Muscle of leg (tissue), 11 donors: ENCODE data around the gene TEX51. TPM values are rescaled to one million over a fixed set of nuclear protein-coding genes. Genes with fewer than 3 reads are reported as not detected.

Experiments
- DNase-seq: peaks from one replicate; pipeline ENCODE4 v3.0.0; 2013
- H3K27ac ChIP-seq: one replicate; pipeline ENCODE4 v1.5.1; 2013; ENCODE audit warnings: mild to moderate bottlenecking, low read length, control low read depth
- H3K27me3 ChIP-seq: one replicate; pipeline ENCODE4 v1.6.1; 2013; ENCODE audit warnings: low read length; ENCODE audit not compliant: control insufficient read depth, insufficient read depth
- H3K36me3 ChIP-seq: one replicate; pipeline ENCODE4 v1.6.1; 2013; ENCODE audit warnings: low read length; ENCODE audit not compliant: control insufficient read depth, insufficient read depth
- H3K4me1 ChIP-seq: one replicate; pipeline ENCODE4 v1.6.1; 2013; ENCODE audit warnings: low read length; ENCODE audit not compliant: control insufficient read depth, insufficient read depth
- H3K4me3 ChIP-seq: one replicate; pipeline ENCODE4 v1.5.1; 2013; ENCODE audit warnings: low read length, control low read depth
- H3K9me3 ChIP-seq: replicated peaks from 2 replicates; pipeline ENCODE4 v1.6.1; 2013; ENCODE audit warnings: low read depth, low read length; ENCODE audit not compliant: control insufficient read depth
- WGBS: methylation state at CpG from one replicate; pipeline ENCODE4 v1.1.5; 2013; ENCODE audit warnings: missing lambda C conversion rate; ENCODE audit not compliant: insufficient coverage; 5-methylcytosine and 5-hydroxymethylcytosine counted together
- polyA plus RNA-seq, 8 donors: library from polyadenylated mRNA; unstranded; fragments of 120-200 nt; gene quantifications; one replicate each; pipeline versions ENCODE4 v1.2.1 to v1.2.3, GENCODE V29; 2013; ENCODE audit warnings: inconsistent platforms in 1 of 8, low replicate concordance in 1 of 8; ENCODE audit not compliant: insufficient read length in 8 of 8, insufficient read depth in 1 of 8
- total RNA-seq: library from RNA; stranded (reverse); fragments of 120-200 nt; gene quantifications from one replicate; pipeline ENCODE4 v1.2.4, GENCODE V29; 2013

TEX51 gene
- total and polyA plus RNA-seq, 9 donors: not detected

- Histone ChIP-seq H3K36me3 (no peaks in the 10 kb centered on the region), H3K27ac (no peak overlapping the region), H3K27me3 (no peaks in the 10 kb centered on the region), H3K4me1 (no peaks in the 10 kb centered on the region), H3K9me3 (peaks cover 3% of the 10 kb centered on the region), H3K4me3 (no peak overlapping the region)
- WGBS: no CpG with 5 or more reads among the region's 4 CpGs
- DNase-seq: no peak
Measured at GRCh38 chr2:126932529-126932928, 33.8 kb downstream of the TEX51 start.

- Histone ChIP-seq H3K9me3 (peaks cover 3% of the 10 kb centered on the region), H3K4me3 (no peak overlapping the region), H3K27me3 (no peaks in the 10 kb centered on the region), H3K4me1 (no peaks in the 10 kb centered on the region), H3K36me3 (no peaks in the 10 kb centered on the region), H3K27ac (no peak overlapping the region)
- no peak for DNase-seq
- WGBS: 41% methylated on average over 5 of the region's 14 CpGs
Measured at GRCh38 chr2:126932966-126933710, 34.4 kb downstream of the TEX51 start.

DNA sequence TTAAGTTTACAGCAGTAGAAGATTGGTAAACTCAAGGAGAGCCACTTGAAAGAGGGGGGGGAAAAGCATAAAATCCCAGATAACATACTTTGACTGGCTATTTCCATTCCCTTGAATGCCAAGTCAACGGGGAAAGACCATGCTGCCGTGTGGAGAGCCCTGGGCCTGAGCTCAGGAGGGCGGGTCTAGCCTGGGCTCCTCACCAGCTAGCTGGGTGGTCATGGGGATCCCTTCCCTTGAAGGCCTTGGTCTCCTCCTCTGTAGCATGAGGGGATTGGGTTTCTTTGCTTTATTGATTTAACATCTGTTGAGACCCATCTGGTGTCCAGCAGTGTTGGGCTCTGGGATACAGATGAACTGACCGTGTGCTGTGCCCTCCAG, 35.0 kb downstream of the TEX51 start:
- no peaks in the 10 kb centered on the region for H3K4me1 ChIP-seq
- no peaks in the 10 kb centered on the region for H3K36me3 ChIP-seq
- H3K9me3 ChIP-seq: peaks cover 3% of the 10 kb centered on the region
- no peak for DNase-seq
- 58% methylated on average over 2 of the region's 4 CpGs for WGBS
- no peak overlapping the region for H3K27ac ChIP-seq
- H3K4me3 ChIP-seq: no peak overlapping the region
- no peaks in the 10 kb centered on the region for H3K27me3 ChIP-seq

GRCh38 chr2:126934809-126935208, 36.1 kb downstream of the TEX51 start:
- Histone ChIP-seq H3K27me3 (no peaks in the 10 kb centered on the region), H3K36me3 (no peaks in the 10 kb centered on the region), H3K27ac (no peak overlapping the region), H3K4me1 (no peaks in the 10 kb centered on the region), H3K9me3 (peaks cover 3% of the 10 kb centered on the region), H3K4me3 (no peak overlapping the region)
- no peak for DNase-seq
- WGBS: 84% methylated on average over 4 of the region's 6 CpGs

- WGBS: no CpG with 5 or more reads among the region's 5 CpGs
- H3K4me3 ChIP-seq: no peak overlapping the region
- H3K4me1 ChIP-seq: no peaks in the 10 kb centered on the region
- no peaks in the 10 kb centered on the region for H3K36me3 ChIP-seq
- no peaks in the 10 kb centered on the region for H3K9me3 ChIP-seq
- no peak for DNase-seq
- peaks cover 5% of the 10 kb centered on the region for H3K27me3 ChIP-seq
- no peak overlapping the region for H3K27ac ChIP-seq
Measured at GRCh38 chr2:126935774-126936173, 37.1 kb downstream of the TEX51 start.

- 81% methylated on average over 4 of the region's 4 CpGs for WGBS
- DNase-seq: peak; percentile 27
Measured at GRCh38 chr2:126936219-126936723, 37.6 kb downstream of the TEX51 start.

GRCh38 chr2:126940331-126940730, 41.6 kb downstream of the TEX51 start:
- 85% methylated on average over 3 of the region's 4 CpGs for WGBS
- no peak for DNase-seq
- Histone ChIP-seq H3K9me3 (peaks cover 3% of the 10 kb centered on the region), H3K27ac (no peak overlapping the region), H3K36me3 (no peaks in the 10 kb centered on the region), H3K4me1 (peaks cover 4% of the 10 kb centered on the region), H3K27me3 (peaks cover 5% of the 10 kb centered on the region), H3K4me3 (no peak overlapping the region)

More at GRCh38 chr2:126936219-126936723, 37.6 kb downstream of the TEX51 start:
- Histone ChIP-seq H3K36me3 (no peaks in the 10 kb centered on the region), H3K4me1 (no peaks in the 10 kb centered on the region), H3K4me3 (no peak overlapping the region), H3K27me3 (peaks cover 5% of the 10 kb centered on the region), H3K27ac (no peak overlapping the region), H3K9me3 (no peaks in the 10 kb centered on the region)

GRCh38 chr2:126942427-126943203, 43.9 kb downstream of the TEX51 start:
- Histone ChIP-seq H3K4me1 (peaks cover 6% of the 10 kb centered on the region), H3K4me3 (no peak overlapping the region), H3K27me3 (peaks cover 5% of the 10 kb centered on the region), H3K36me3 (no peaks in the 10 kb centered on the region), H3K27ac (no peak overlapping the region), H3K9me3 (peaks cover 3% of the 10 kb centered on the region)
- WGBS: 33% methylated on average over 3 of the region's 5 CpGs
- no peak for DNase-seq

GRCh38 chr2:126943612-126944348, 45.1 kb downstream of the TEX51 start:
- H3K36me3 ChIP-seq: no peaks in the 10 kb centered on the region
- no peak overlapping the region for H3K27ac ChIP-seq
- H3K4me3 ChIP-seq: no peak overlapping the region
- DNase-seq: no peak
- H3K27me3 ChIP-seq: peaks cover 5% of the 10 kb centered on the region
- H3K4me1 ChIP-seq: peaks cover 8% of the 10 kb centered on the region
- WGBS: 99% methylated on average over 3 of the region's 4 CpGs
- H3K9me3 ChIP-seq: peaks cover 3% of the 10 kb centered on the region

DNA sequence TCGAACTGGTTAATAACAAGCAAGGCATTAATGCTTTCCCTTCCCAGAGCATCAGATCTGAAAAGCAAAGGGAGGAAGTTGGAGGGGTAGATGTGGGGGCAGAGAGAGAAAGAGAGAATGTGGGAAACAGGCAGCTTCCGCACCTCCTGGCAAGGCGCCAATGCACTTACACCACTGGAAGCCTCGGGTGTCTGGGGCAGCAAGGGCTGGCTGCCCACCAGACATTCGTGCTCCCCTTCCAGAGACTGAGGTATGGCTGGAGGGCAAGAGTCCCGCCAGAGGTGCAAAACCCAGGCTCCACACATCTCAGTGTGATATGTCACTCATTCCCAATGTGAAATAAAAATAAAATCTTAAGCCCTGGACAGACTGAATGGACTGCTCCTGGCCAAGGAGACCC, 46.4 kb downstream of the TEX51 start:
- H3K9me3 ChIP-seq: peaks cover 3% of the 10 kb centered on the region
- H3K27ac ChIP-seq: no peak overlapping the region
- DNase-seq: no peak
- H3K4me1 ChIP-seq: peaks cover 13% of the 10 kb centered on the region
- H3K27me3 ChIP-seq: peaks cover 4% of the 10 kb centered on the region
- WGBS: 32% methylated on average over 4 of the region's 6 CpGs
- H3K36me3 ChIP-seq: no peaks in the 10 kb centered on the region
- H3K4me3 ChIP-seq: no peak overlapping the region
